HS-5 (cell line): Measurements from ENCODE around the gene SNAI3.

ENCODE experiments used
- DNase-seq: peaks from one replicate; pipeline ENCODE4 v3.0.0-alpha.2; 2012; ENCODE audit warnings: low read depth

The SNAI3 gene

GRCh38 chr16:88686439-88687253 is at the start of gene SNAI3:
Gene SNAI3, minus strand, starts transcription at chr16:88686507. Its CDS starts 101 bp downstream, at chr16:88686406.
- DNase-seq = no peak

- no peak for DNase-seq
Observed at GRCh38 chr16:88736088-88736487, 49.8 kb upstream of the SNAI3 start.

GRCh38 chr16:88735616-88736015 is 49.3 kb upstream of the SNAI3 start:
- no peak for DNase-seq

GRCh38 chr16:88735121-88735520 is 48.8 kb upstream of the SNAI3 start:
- no peak for DNase-seq

GRCh38 chr16:88734361-88734728 is 48.0 kb upstream of the SNAI3 start:
- DNase-seq = no peak

- no peak for DNase-seq
Observed at GRCh38 chr16:88733630-88734360, 47.5 kb upstream of the SNAI3 start.

- DNase-seq = no peak
Observed at GRCh38 chr16:88732961-88733294, 46.6 kb upstream of the SNAI3 start.

- no peak for DNase-seq
Observed at GRCh38 chr16:88732172-88732960, 46.1 kb upstream of the SNAI3 start.

- no peak for DNase-seq
Observed at GRCh38 chr16:88731699-88732098, 45.4 kb upstream of the SNAI3 start.

GRCh38 chr16:88730632-88731607 is 44.6 kb upstream of the SNAI3 start:
- DNase-seq = no peak

- no peak for DNase-seq
Observed at GRCh38 chr16:88727871-88728270, 41.6 kb upstream of the SNAI3 start.

GRCh38 chr16:88726981-88727380 is 40.7 kb upstream of the SNAI3 start:
- DNase-seq = no peak

GRCh38 chr16:88726408-88726749 is 40.1 kb upstream of the SNAI3 start:
- no peak for DNase-seq

GRCh38 chr16:88725609-88726407 is 39.5 kb upstream of the SNAI3 start:
- no peak for DNase-seq

- no peak for DNase-seq
Observed at GRCh38 chr16:88724855-88725555, 38.7 kb upstream of the SNAI3 start.

- DNase-seq = no peak
Observed at GRCh38 chr16:88723911-88724310, 37.6 kb upstream of the SNAI3 start.

- no peak for DNase-seq
Observed at GRCh38 chr16:88723507-88723887, 37.2 kb upstream of the SNAI3 start.

- DNase-seq = no peak
Observed at GRCh38 chr16:88722784-88723506, 36.6 kb upstream of the SNAI3 start.
